Activated CD4-positive, alpha-beta T cell treated with anti-CD3 and anti-CD28 coated beads, Interleukin-2, amount 10 ng/mL, durations not matched to agents 24 days and 14 days (primary cell): ENCODE results near the gene PGLYRP2. TPM values are rescaled to one million over a fixed set of nuclear protein-coding genes. Genes with fewer than 3 reads are reported as not detected.
"Not testable (repeated sequence)": the region's sequence is repeated elsewhere in the genome, so short reads cannot be mapped to it uniquely, and the experiment has no call there.

ENCODE experiments used
- DNase-seq: peaks from one replicate; pipeline ENCODE4 v3.0.0; 2022
- H3K27ac Mint-ChIP-seq: one replicate; pipeline ENCODE4 v1.8.0; 2022; ENCODE audit warnings: mild to moderate bottlenecking, mixed read lengths
- H3K27me3 Mint-ChIP-seq: one replicate; pipeline ENCODE4 v1.8.0; 2022; ENCODE audit warnings: mixed read lengths
- H3K36me3 Mint-ChIP-seq: one replicate; pipeline ENCODE4 v1.8.0; 2022; ENCODE audit warnings: low read depth, mild to moderate bottlenecking, mixed read lengths
- H3K4me1 Mint-ChIP-seq: one replicate; pipeline ENCODE4 v1.8.0; 2021; ENCODE audit warnings: mixed read lengths
- H3K4me3 Mint-ChIP-seq: one replicate; pipeline ENCODE4 v1.8.0; 2022; ENCODE audit warnings: mild to moderate bottlenecking, moderate library complexity, mixed read lengths
- H3K9me3 Mint-ChIP-seq: one replicate; pipeline ENCODE4 v1.8.0; 2021; ENCODE audit warnings: mixed read lengths
- intact Hi-C: fragments of 100-400 bp; cut with micrococcal nuclease; formaldehyde crosslinking; loops from one replicate; pipeline ENCODE4 v1.15.1; 2023
- total RNA-seq: library from RNA; stranded (reverse); gene quantifications from 2 replicates; pipeline ENCODE4 v1.2.3, GENCODE V29; 2022

PGLYRP2 gene
- total RNA-seq, 1 donor from 2014 or later = not detected

- no peak overlapping the region for H3K4me3 Mint-ChIP-seq
- no peaks in the 10 kb centered on the region for H3K9me3 Mint-ChIP-seq
- peaks cover 52% of the 10 kb centered on the region for H3K27me3 Mint-ChIP-seq
- H3K36me3 Mint-ChIP-seq = no peaks in the 10 kb centered on the region
- no peak for DNase-seq
- peaks cover 15% of the 10 kb centered on the region for H3K4me1 Mint-ChIP-seq
- no peak overlapping the region for H3K27ac Mint-ChIP-seq
- intact Hi-C loops = no loop called here
Measured at GRCh38 chr19:15506074-15506571, 26.8 kb upstream of the PGLYRP2 start.

GRCh38 chr19:15502264-15502663 lies 23.0 kb upstream of the PGLYRP2 start:
- Mint-ChIP-seq H3K36me3 (no peaks in the 10 kb centered on the region), H3K4me1 (peaks cover 12% of the 10 kb centered on the region), H3K27me3 (peaks cover 36% of the 10 kb centered on the region), H3K27ac (no peak overlapping the region), H3K4me3 (no peak overlapping the region), H3K9me3 (no peaks in the 10 kb centered on the region)
- intact Hi-C loops = no loop called here
- no peak for DNase-seq

- Mint-ChIP-seq H3K9me3 (no peaks in the 10 kb centered on the region), H3K27ac (no peak overlapping the region), H3K36me3 (no peaks in the 10 kb centered on the region), H3K4me3 (no peak overlapping the region), H3K27me3 (peaks cover 33% of the 10 kb centered on the region), H3K4me1 (peaks cover 12% of the 10 kb centered on the region)
- no peak for DNase-seq
- intact Hi-C loops = no loop called here
Measured at GRCh38 chr19:15501596-15501995, 22.3 kb upstream of the PGLYRP2 start.

GRCh38 chr19:15498910-15499309 lies 19.6 kb upstream of the PGLYRP2 start:
- Mint-ChIP-seq H3K36me3 (no peaks in the 10 kb centered on the region), H3K4me3 (no peak overlapping the region), H3K27me3 (peaks cover 19% of the 10 kb centered on the region), H3K4me1 (peaks cover 8% of the 10 kb centered on the region), H3K27ac (no peak overlapping the region), H3K9me3 (no peaks in the 10 kb centered on the region)
- intact Hi-C loops = no loop called here
- no peak for DNase-seq

GRCh38 chr19:15498156-15498858 lies 19.0 kb upstream of the PGLYRP2 start:
- Mint-ChIP-seq H3K27me3 (peaks cover 20% of the 10 kb centered on the region), H3K9me3 (no peaks in the 10 kb centered on the region), H3K36me3 (no peaks in the 10 kb centered on the region), H3K4me1 (peaks cover 8% of the 10 kb centered on the region), H3K4me3 (no peak overlapping the region), H3K27ac (no peak overlapping the region)
- DNase-seq = no peak
- intact Hi-C loops = no loop called here

- Mint-ChIP-seq H3K4me1 (peaks cover 8% of the 10 kb centered on the region), H3K9me3 (no peaks in the 10 kb centered on the region), H3K36me3 (no peaks in the 10 kb centered on the region), H3K27me3 (peaks cover 15% of the 10 kb centered on the region), H3K4me3 (no peak overlapping the region), H3K27ac (no peak overlapping the region)
- DNase-seq = no peak
- intact Hi-C loops = no loop called here
Measured at GRCh38 chr19:15495151-15495550, 15.8 kb upstream of the PGLYRP2 start.

GRCh38 chr19:15488489-15489226 lies 9.4 kb upstream of the PGLYRP2 start:
- no peaks in the 10 kb centered on the region for H3K36me3 Mint-ChIP-seq
- H3K27me3 Mint-ChIP-seq = peaks cover 12% of the 10 kb centered on the region
- H3K4me1 Mint-ChIP-seq = peaks cover 5% of the 10 kb centered on the region
- no peak overlapping the region for H3K4me3 Mint-ChIP-seq
- no peak overlapping the region for H3K27ac Mint-ChIP-seq
- H3K9me3 Mint-ChIP-seq = peaks cover 4% of the 10 kb centered on the region
- DNase-seq = no peak
- intact Hi-C loops = no loop called here

- intact Hi-C loops = no loop called here
- H3K36me3 Mint-ChIP-seq = no peaks in the 10 kb centered on the region
- H3K4me1 Mint-ChIP-seq = peaks cover 14% of the 10 kb centered on the region
Measured at GRCh38 chr19:15487038-15487437, 7.7 kb upstream of the PGLYRP2 start.

GRCh38 chr19:15485768-15486167 lies 6.5 kb upstream of the PGLYRP2 start:
- H3K4me1 Mint-ChIP-seq = peaks cover 15% of the 10 kb centered on the region
- H3K36me3 Mint-ChIP-seq, intact Hi-C loops, H3K9me3 Mint-ChIP-seq, H3K27ac Mint-ChIP-seq, H3K27me3 Mint-ChIP-seq, H3K4me3 Mint-ChIP-seq, DNase-seq: not testable (repeated sequence)

More at GRCh38 chr19:15487038-15487437, 7.7 kb upstream of the PGLYRP2 start:
- H3K4me3 Mint-ChIP-seq = no peak overlapping the region
- no peak for DNase-seq
- H3K27ac Mint-ChIP-seq = no peak overlapping the region
- H3K27me3 Mint-ChIP-seq = peaks cover 2% of the 10 kb centered on the region
- H3K9me3 Mint-ChIP-seq = peaks cover 4% of the 10 kb centered on the region

GRCh38 chr19:15480996-15481395 lies 1.7 kb upstream of the PGLYRP2 start:
- H3K36me3 Mint-ChIP-seq, H3K27me3 Mint-ChIP-seq, H3K4me3 Mint-ChIP-seq, H3K27ac Mint-ChIP-seq, H3K9me3 Mint-ChIP-seq, intact Hi-C loops, DNase-seq: not testable (repeated sequence)
- peaks cover 19% of the 10 kb centered on the region for H3K4me1 Mint-ChIP-seq

GRCh38 chr19:15476325-15476724 lies 3.0 kb downstream of the PGLYRP2 start:
- no peaks in the 10 kb centered on the region for H3K27me3 Mint-ChIP-seq
- no peak overlapping the region for H3K27ac Mint-ChIP-seq
- intact Hi-C loops = no loop called here
- H3K4me3 Mint-ChIP-seq = no peak overlapping the region
- no peak for DNase-seq
- H3K36me3 Mint-ChIP-seq = no peaks in the 10 kb centered on the region
- H3K4me1 Mint-ChIP-seq = peaks cover 8% of the 10 kb centered on the region
- H3K9me3 Mint-ChIP-seq = no peaks in the 10 kb centered on the region

- H3K27ac Mint-ChIP-seq = no peak overlapping the region
- no peaks in the 10 kb centered on the region for H3K36me3 Mint-ChIP-seq
- no peak overlapping the region for H3K4me3 Mint-ChIP-seq
- intact Hi-C loops = no loop called here
- no peaks in the 10 kb centered on the region for H3K9me3 Mint-ChIP-seq
- no peaks in the 10 kb centered on the region for H3K27me3 Mint-ChIP-seq
- H3K4me1 Mint-ChIP-seq = peaks cover 8% of the 10 kb centered on the region
- DNase-seq = no peak
Measured at GRCh38 chr19:15475611-15476010, 3.7 kb downstream of the PGLYRP2 start.

GRCh38 chr19:15475169-15475568 lies 4.1 kb downstream of the PGLYRP2 start:
- intact Hi-C loops = no loop called here

GRCh38 chr19:15473821-15474220 lies 5.5 kb downstream of the PGLYRP2 start:
- H3K27me3 Mint-ChIP-seq, H3K27ac Mint-ChIP-seq, H3K9me3 Mint-ChIP-seq, H3K4me3 Mint-ChIP-seq, DNase-seq, intact Hi-C loops, H3K36me3 Mint-ChIP-seq: not testable (repeated sequence)
- peaks cover 16% of the 10 kb centered on the region for H3K4me1 Mint-ChIP-seq

More at GRCh38 chr19:15475169-15475568, 4.1 kb downstream of the PGLYRP2 start:
- no peaks in the 10 kb centered on the region for H3K36me3 Mint-ChIP-seq
- H3K4me3 Mint-ChIP-seq = no peak overlapping the region
- H3K4me1 Mint-ChIP-seq = peaks cover 8% of the 10 kb centered on the region
- H3K9me3 Mint-ChIP-seq = no peaks in the 10 kb centered on the region
- DNase-seq = no peak
- no peaks in the 10 kb centered on the region for H3K27me3 Mint-ChIP-seq
- no peak overlapping the region for H3K27ac Mint-ChIP-seq
